NCI-H226 (cell line): ENCODE results near the gene BMP7.
"Not testable (repeated sequence)": the region's sequence is repeated elsewhere in the genome, so short reads cannot be mapped to it uniquely, and the experiment has no call there.

Experiments
- DNase-seq: peaks from one replicate; pipeline ENCODE4 v3.0.0-alpha.2; 2015

The BMP7 gene

GRCh38 chr20:57264908-57265335 is 1.5 kb downstream of the BMP7 start:
- not testable (repeated sequence) for DNase-seq

- DNase-seq = no peak
Observed at GRCh38 chr20:57263801-57264792, 2.3 kb downstream of the BMP7 start.

GRCh38 chr20:57262784-57263609 is 3.4 kb downstream of the BMP7 start:
- no peak for DNase-seq

GRCh38 chr20:57262301-57262700 is 4.1 kb downstream of the BMP7 start:
- DNase-seq = no peak

GRCh38 chr20:57261457-57262251 is 4.8 kb downstream of the BMP7 start:
- DNase-seq = no peak

- DNase-seq = no peak
Observed at GRCh38 chr20:57260934-57261333, 5.5 kb downstream of the BMP7 start.

- no peak for DNase-seq
Observed at GRCh38 chr20:57259938-57260921, 6.2 kb downstream of the BMP7 start.

- no peak for DNase-seq
Observed at GRCh38 chr20:57259121-57259937, 7.1 kb downstream of the BMP7 start.

- no peak for DNase-seq
Observed at GRCh38 chr20:57257701-57258453, 8.6 kb downstream of the BMP7 start.

- DNase-seq = no peak
Observed at GRCh38 chr20:57256908-57257307, 9.5 kb downstream of the BMP7 start.

GRCh38 chr20:57256205-57256604 is 10.2 kb downstream of the BMP7 start:
- DNase-seq = no peak

- no peak for DNase-seq
Observed at GRCh38 chr20:57255183-57255582, 11.3 kb downstream of the BMP7 start.

- DNase-seq = no peak
Observed at GRCh38 chr20:57252559-57253162, 13.8 kb downstream of the BMP7 start.

GRCh38 chr20:57251949-57252348 is 14.5 kb downstream of the BMP7 start:
- no peak for DNase-seq

- DNase-seq = no peak
Observed at GRCh38 chr20:57251344-57251743, 15.1 kb downstream of the BMP7 start.

GRCh38 chr20:57250607-57251343 is 15.7 kb downstream of the BMP7 start:
- DNase-seq = no peak

GRCh38 chr20:57249772-57250171 is 16.7 kb downstream of the BMP7 start:
- DNase-seq = no peak

GRCh38 chr20:57249073-57249472 is 17.4 kb downstream of the BMP7 start:
- DNase-seq = no peak
